GM12878 (cell line): ENCODE results near the gene CACNA2D4. TPM values are rescaled to one million over a fixed set of nuclear protein-coding genes. Genes with fewer than 3 reads are reported as not detected.

ENCODE experiments used
- ATAC-seq: fragments of 200-7000 bp; cut with Tn5 transposase; 3 replicates; pipeline ENCODE4 v1.9.1; 2020; ENCODE audit warnings: mild to moderate bottlenecking, moderate library complexity
- BruUV-seq: library from RNA; stranded (reverse); fragments of 400-500 nt; replicated peaks from 2 replicates; lab custom pipeline; 2021; lab: Mats Ljungman, UMichigan
- CTCF ChIA-PET: fragments of 300-600 bp; sonication (Branson Sonifier 250); formaldehyde crosslinking; extraction: SDS; loops from one replicate; lab custom pipeline; 2021; ENCODE audit warnings: inconsistent platforms; lab: Yijun Ruan, JAX
- POLR2A ChIA-PET: fragments of 350-600 bp; formaldehyde crosslinking; extraction: SDS; loops from one replicate; lab custom pipeline; 2021; ENCODE audit warnings: inconsistent platforms; lab: Charles Lee
- RAD21 ChIA-PET: fragments of 300-600 bp; sonication (Branson Sonifier 250); formaldehyde crosslinking; loops from one replicate; lab custom pipeline; 2023; ENCODE audit warnings: antibody characterized with exemption; ENCODE audit not compliant: unreplicated experiment; lab: Charles Lee
- SMC1A ChIA-PET: fragments of 300-600 bp; sonication (Branson Sonifier 250); formaldehyde crosslinking; loops from one replicate; lab custom pipeline; 2023; ENCODE audit not compliant: unreplicated experiment, uncharacterized antibody; lab: Charles Lee
- DNase-seq: peaks from one replicate; pipeline ENCODE4 v3.0.0-alpha.2; 2011; ENCODE audit warnings: low read depth, low spot score
- FAIRE-seq: peaks from 3 replicates; lab custom pipeline; 2011; peaks lifted over from hg19 to GRCh38; lab: Jason Lieb, UNC
- H2AFZ ChIP-seq: 2 replicates; pipeline ENCODE4 v1.6.0; 2011; ENCODE audit warnings: low read depth, low read length, control low read depth; ENCODE audit not compliant: control insufficient read depth
- H3K27ac ChIP-seq: 2 replicates; pipeline ENCODE4 v1.5.1; 2011; ENCODE audit warnings: control low read depth; ENCODE audit not compliant: control insufficient read depth, insufficient read depth
- H3K27me3 ChIP-seq, 2 experiments: replicated peaks in 1 of 2; 2 replicates each; pipeline versions ENCODE4 v1.6.0 to v1.6.1; 2011; ENCODE audit warnings: low read length in 1 of 2; ENCODE audit not compliant: control insufficient read depth in 2 of 2, insufficient read depth in 2 of 2
- H3K36me3 ChIP-seq, 2 experiments: 2 replicates each; pipeline ENCODE4 v1.5.1; 2011; ENCODE audit warnings: low read length in 1 of 2; ENCODE audit not compliant: control insufficient read depth in 2 of 2, insufficient read depth in 2 of 2
- H3K4me1 ChIP-seq: 2 replicates; pipeline ENCODE4 v1.6.1; 2011; ENCODE audit warnings: mild to moderate bottlenecking, low read length, moderate library complexity, mixed read lengths; ENCODE audit not compliant: control insufficient read depth, insufficient read depth
- H3K4me2 ChIP-seq: 2 replicates; pipeline ENCODE4 v1.6.0; 2011; ENCODE audit warnings: control low read depth; ENCODE audit not compliant: control insufficient read depth, insufficient read depth
- H3K4me3 ChIP-seq: fragments of 200-600 bp; sonication (generic); 2 replicates; pipeline ENCODE4 v1.5.1; 2016
- H3K79me2 ChIP-seq: 2 replicates; pipeline ENCODE4 v1.6.0; 2011; ENCODE audit warnings: low read length; ENCODE audit not compliant: control insufficient read depth, insufficient read depth
- H3K9ac ChIP-seq: 2 replicates; pipeline ENCODE4 v1.8.0; 2011; ENCODE audit warnings: low read length, control low read depth, mixed read lengths; ENCODE audit not compliant: control insufficient read depth, insufficient read depth
- H3K9me3 ChIP-seq: replicated peaks from 3 replicates; pipeline ENCODE4 v1.5.1; 2011; ENCODE audit warnings: mild to moderate bottlenecking, low read length; ENCODE audit not compliant: control insufficient read depth, insufficient read depth
- H4K20me1 ChIP-seq: 2 replicates; pipeline ENCODE4 v1.6.0; 2011; ENCODE audit not compliant: control insufficient read depth, insufficient read depth
- BCL11A ChIP-seq: IDR thresholded peaks from 2 replicates; pipeline ENCODE4 v1.6.1; 2011; ENCODE audit warnings: low read depth, low read length
- FOS ChIP-seq: IDR thresholded peaks from 3 replicates; pipeline ENCODE4 v1.6.1; 2011; ENCODE audit warnings: borderline replicate concordance; ENCODE audit not compliant: insufficient read length; ENCODE audit errors: extremely low read depth
- PBX3 ChIP-seq: IDR thresholded peaks from 2 replicates; pipeline ENCODE4 v1.6.1; 2011; ENCODE audit warnings: mild to moderate bottlenecking, low read depth, low read length, moderate library complexity; ENCODE audit not compliant: insufficient replicate concordance
- PKNOX1 ChIP-seq: fragments of 450-650 bp; IDR thresholded peaks from 2 replicates; pipeline ENCODE4 v1.6.1; 2016; ENCODE audit warnings: mild to moderate bottlenecking
- RCOR1 ChIP-seq: conservative IDR thresholded peaks from 2 replicates; pipeline ENCODE4 v1.6.1; 2012; ENCODE audit warnings: low read depth, low read length, improper control_type of control experiment
- RUNX3 ChIP-seq: IDR thresholded peaks from 2 replicates; pipeline ENCODE4 v1.6.1; 2012; ENCODE audit warnings: low read length, inconsistent platforms
- SREBF2 ChIP-seq: IDR thresholded peaks from 2 replicates; pipeline ENCODE4 v1.6.1; 2012; ENCODE audit warnings: mild to moderate bottlenecking, low read length
- WGBS: methylation state at CpG from one replicate; pipeline ENCODE4 v1.1.6; 2016; ENCODE audit warnings: low lambda C conversion rate; ENCODE audit not compliant: insufficient replicate concordance, insufficient coverage; ENCODE audit errors: missing lambda C conversion rate; 5-methylcytosine and 5-hydroxymethylcytosine counted together
- in situ Hi-C: fragments of 300-500 bp; cut with MboI; formaldehyde crosslinking; loops from 9 replicates; pipeline ENCODE4 v1.14.3; 2018; ENCODE audit warnings: mixed read lengths
- intact Hi-C: fragments of 100-400 bp; cut with micrococcal nuclease; formaldehyde crosslinking; loops from one replicate; pipeline ENCODE4 v1.14.2; 2022; ENCODE audit not compliant: unreplicated experiment
- polyA plus RNA-seq, 11 experiments: library from polyadenylated mRNA; depleted of rRNA in 4 of 11; unstranded in 6 of 11; stranded (reverse) in 5 of 11; fragments of >200 nt; fragmentation: Nextera tagmentation in 4 of 11; fragmentation: Illumina TruSeq in 1 of 11; extraction: Ambion mirVana in 4 of 11; extraction: Trizol in 1 of 11; gene quantifications; 1 replicate in 1 of 11; 2 replicates in 10 of 11; pipeline versions ENCODE4 v1.2.1 to v1.2.3, GENCODE V29; 2011 to 2016; ENCODE audit warnings: inconsistent platforms in 2 of 11, missing spikeins in 2 of 11, low read depth in 1 of 11
- total RNA-seq, 4 experiments: library from RNA; depleted of rRNA in 3 of 4; stranded (reverse); fragments of >200 nt in 3 of 4; fragmentation: Illumina TruSeq in 1 of 4; extraction: Trizol in 1 of 4; gene quantifications; 2 replicates each; pipeline versions ENCODE4 v1.2.1 to v1.2.3, GENCODE V29; 2013 to 2021

The CACNA2D4 gene
- total and polyA plus RNA-seq, 10 of the 15 experiments (the other 5 are each of a cell fraction or from before 2014, with no cell fraction given): 0.03 to 1.0 (median 0.65) TPM

- TF ChIP-seq RCOR1: no peak
- no peak for TF ChIP-seq RUNX3
- TF ChIP-seq PBX3: no peak
- TF ChIP-seq PKNOX1: no peak
- TF ChIP-seq FOS: no peak
- TF ChIP-seq BCL11A: no peak
- no peak for TF ChIP-seq SREBF2
- ChIA-PET POLR2A (no interaction called here), SMC1A (no interaction called here), RAD21 (no interaction called here), CTCF (interaction anchor here (1.2 kb wide), 1 partner anchor 57 kb away, joined by 3 read pairs; no protein-coding TSS in a partner anchor)
- H3K9me3 ChIP-seq: no peaks in the 10 kb centered on the region
- H3K9ac ChIP-seq: no peak overlapping the region
- H3K4me2 ChIP-seq: no peak overlapping the region
- H3K27me3 ChIP-seq: no peaks in the 10 kb centered on the region; a peak in 3 of 4 replicates
- BruUV-seq: no TSS peak
- ATAC-seq (no peak), DNase-seq (no peak), FAIRE-seq (no peak)
- H3K27ac ChIP-seq: no peak overlapping the region
- no peaks in the 10 kb centered on the region for H3K4me1 ChIP-seq
- H4K20me1 ChIP-seq: no peaks in the 10 kb centered on the region
- no peaks in the 10 kb centered on the region for H3K36me3 ChIP-seq
- 40% methylated on average over 19 of the region's 19 CpGs for WGBS
- intact Hi-C loops: no loop called here
- H3K79me2 ChIP-seq: no peaks in the 10 kb centered on the region
- in situ Hi-C loops: no loop called here
- no peak overlapping the region for H2AFZ ChIP-seq
- no peak overlapping the region for H3K4me3 ChIP-seq
Measured at GRCh38 chr12:1882850-1883470, 35.5 kb downstream of the CACNA2D4 start.
